Smooth muscle cell (in vitro differentiated cells): ENCODE measurements around the gene SEZ6. TPM values are rescaled to one million over a fixed set of nuclear protein-coding genes. Genes with fewer than 3 reads are reported as not detected.

Experiments used
- DNase-seq: peaks from one replicate; lab custom pipeline; 2025; ENCODE audit not compliant: unreplicated experiment; lab: John Stamatoyannopoulos, UW
- H2AFZ ChIP-seq: fragments of 200-600 bp; sonication (generic); 2 replicates; pipeline ENCODE4 v1.6.0; 2016; ENCODE audit warnings: antibody characterized with exemption, low read depth, mild to moderate bottlenecking
- H3F3A ChIP-seq: fragments of 200-600 bp; sonication (generic); 2 replicates; pipeline ENCODE4 v1.6.0; 2017; ENCODE audit warnings: antibody characterized with exemption, low read depth
- H3K27ac ChIP-seq: fragments of 200-600 bp; sonication (generic); 2 replicates; pipeline ENCODE4 v1.5.1; 2016; ENCODE audit warnings: low read depth, mild to moderate bottlenecking
- H3K27me3 ChIP-seq: fragments of 200-600 bp; sonication (generic); 2 replicates; pipeline ENCODE4 v1.6.1; 2016; ENCODE audit warnings: low read depth, mild to moderate bottlenecking
- H3K36me3 ChIP-seq: fragments of 200-600 bp; sonication (generic); 2 replicates; pipeline ENCODE4 v1.5.1; 2016; ENCODE audit warnings: low read depth
- H3K4me1 ChIP-seq: fragments of 200-600 bp; sonication (generic); 2 replicates; pipeline ENCODE4 v1.5.1; 2016; ENCODE audit warnings: low read depth
- H3K4me2 ChIP-seq: fragments of 200-600 bp; sonication (generic); 2 replicates; pipeline ENCODE4 v1.6.0; 2016; ENCODE audit warnings: mild to moderate bottlenecking
- H3K4me3 ChIP-seq: fragments of 200-600 bp; sonication (generic); 2 replicates; pipeline ENCODE4 v1.5.1; 2016; ENCODE audit warnings: mild to moderate bottlenecking
- H3K79me2 ChIP-seq: fragments of 200-600 bp; sonication (generic); 2 replicates; pipeline ENCODE4 v1.6.0; 2016; ENCODE audit warnings: low read depth, mild to moderate bottlenecking
- H3K9ac ChIP-seq: fragments of 200-600 bp; sonication (generic); 2 replicates; pipeline ENCODE4 v1.6.0; 2016; ENCODE audit warnings: low read depth
- H3K9me3 ChIP-seq: fragments of 200-600 bp; sonication (generic); replicated peaks from 2 replicates; pipeline ENCODE4 v1.5.1; 2016; ENCODE audit warnings: low read depth
- H4K20me1 ChIP-seq: fragments of 200-600 bp; sonication (generic); 2 replicates; pipeline ENCODE4 v1.6.0; 2016; ENCODE audit warnings: low read depth
- CTCF ChIP-seq: fragments of 200-600 bp; sonication (generic); IDR thresholded peaks from 2 replicates; pipeline ENCODE4 v1.5.1; 2017; ENCODE audit warnings: borderline replicate concordance, mild to moderate bottlenecking, antibody characterized with exemption; ENCODE audit not compliant: insufficient read depth, poor library complexity, severe bottlenecking
- WGBS: methylation state at CpG from one replicate; pipeline ENCODE4 v1.1.7; 2016; ENCODE audit warnings: low lambda C conversion rate; 5-methylcytosine and 5-hydroxymethylcytosine counted together
- polyA plus RNA-seq: library from polyadenylated mRNA; unstranded; fragments of >200 nt; fragmentation: Nextera tagmentation; extraction: Ambion mirVana; gene quantifications from 2 replicates; pipeline ENCODE4 v1.2.1, GENCODE V29; 2016
- total RNA-seq: library from RNA; depleted of rRNA; stranded (reverse); fragments of >200 nt; gene quantifications from 2 replicates; pipeline ENCODE4 v1.2.3, GENCODE V29; 2014

Gene SEZ6
- total and polyA plus RNA-seq, 2 experiments from 2014 or later: not detected

DNA sequence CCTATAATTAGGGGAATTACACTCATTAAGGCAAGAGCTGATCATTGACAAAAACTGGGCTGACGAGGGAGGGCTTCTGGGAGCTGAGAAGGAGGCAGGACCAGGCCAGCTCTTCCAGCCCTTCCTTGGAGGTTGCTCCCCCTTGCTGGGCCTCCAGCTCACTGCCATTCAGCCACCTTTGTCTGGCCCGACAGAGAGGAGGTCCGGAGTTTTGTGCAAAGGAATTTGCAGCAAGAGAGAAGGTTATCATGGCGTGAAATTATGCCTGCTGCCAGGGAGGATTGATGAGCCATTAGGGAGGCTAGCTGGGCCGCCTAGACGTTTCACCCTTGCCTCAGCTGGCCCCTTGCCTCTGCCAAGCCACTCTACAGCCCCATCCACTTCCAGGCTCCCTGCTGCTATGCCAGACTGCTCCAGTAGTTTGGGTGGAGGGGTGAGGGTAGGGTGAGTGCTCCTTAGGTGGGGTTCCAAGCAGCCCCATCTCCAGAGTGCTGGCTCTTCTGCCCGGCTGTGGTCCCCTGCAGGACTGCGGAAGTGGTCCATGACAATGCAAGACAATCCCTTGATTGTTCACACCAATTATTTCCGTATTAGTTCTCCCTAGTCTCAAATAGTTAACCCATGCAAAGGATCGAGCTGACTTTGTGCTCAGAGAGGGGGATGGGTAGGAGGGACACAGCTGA is 37.5 kb downstream of the SEZ6 start:
- TF ChIP-seq CTCF: no peak
- Histone ChIP-seq H2AFZ (no peak overlapping the region), H3K79me2 (no peaks in the 10 kb centered on the region), H3K27ac (no peak overlapping the region), H3K9me3 (no peaks in the 10 kb centered on the region), H3K9ac (no peak overlapping the region), H3K4me2 (no peak overlapping the region), H3K4me1 (peaks cover 7% of the 10 kb centered on the region), H3K27me3 (peaks cover 8% of the 10 kb centered on the region), H4K20me1 (no peaks in the 10 kb centered on the region), H3F3A (no peaks in the 10 kb centered on the region), H3K4me3 (no peak overlapping the region), H3K36me3 (no peaks in the 10 kb centered on the region)
- WGBS: 49% methylated on average over 10 of the region's 10 CpGs
- no peak for DNase-seq

- no peak overlapping the region for H3K4me2 ChIP-seq
- no peak for DNase-seq
- no peaks in the 10 kb centered on the region for H3K36me3 ChIP-seq
- no peak overlapping the region for H2AFZ ChIP-seq
- no peak for TF ChIP-seq CTCF
- no peak overlapping the region for H3K9ac ChIP-seq
- 69% methylated on average over 7 of the region's 7 CpGs for WGBS
- H3K4me3 ChIP-seq: no peak overlapping the region
- H3K4me1 ChIP-seq: peaks cover 7% of the 10 kb centered on the region
- no peaks in the 10 kb centered on the region for H3K79me2 ChIP-seq
- peaks cover 8% of the 10 kb centered on the region for H3K27me3 ChIP-seq
- H3K9me3 ChIP-seq: no peaks in the 10 kb centered on the region
- H4K20me1 ChIP-seq: no peaks in the 10 kb centered on the region
- no peak overlapping the region for H3K27ac ChIP-seq
- no peaks in the 10 kb centered on the region for H3F3A ChIP-seq
Observed at GRCh38 chr17:28967221-28968135, 38.4 kb downstream of the SEZ6 start.

DNA sequence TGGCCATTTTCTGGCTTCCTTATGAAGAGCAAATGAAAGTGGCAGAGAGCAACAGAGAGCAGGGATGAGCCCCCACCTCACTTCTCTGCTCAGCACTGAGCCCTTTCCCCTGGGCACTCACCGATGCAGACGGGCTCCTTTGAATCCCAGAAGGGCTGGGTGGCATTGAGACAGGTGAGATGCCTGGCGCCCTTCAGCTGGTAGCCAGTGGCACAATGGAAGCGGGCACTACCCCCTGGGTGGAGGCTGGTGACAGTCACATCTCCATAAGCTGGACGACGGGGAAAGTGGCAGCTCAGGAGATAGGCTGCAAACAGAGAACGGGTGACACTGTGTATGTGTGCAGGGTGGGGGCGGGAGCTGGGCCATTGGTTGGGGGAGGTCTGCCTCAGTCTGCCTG is 42.0 kb downstream of the SEZ6 start:
- no peaks in the 10 kb centered on the region for H4K20me1 ChIP-seq
- H3K36me3 ChIP-seq: no peaks in the 10 kb centered on the region
- no peak overlapping the region for H3K27ac ChIP-seq
- no peaks in the 10 kb centered on the region for H3F3A ChIP-seq
- H2AFZ ChIP-seq: no peak overlapping the region
- peaks cover 14% of the 10 kb centered on the region for H3K27me3 ChIP-seq
- peaks cover 7% of the 10 kb centered on the region for H3K4me1 ChIP-seq
- no peak for TF ChIP-seq CTCF
- H3K79me2 ChIP-seq: no peaks in the 10 kb centered on the region
- DNase-seq: no peak
- WGBS: 84% methylated on average over 8 of the region's 8 CpGs
- no peak overlapping the region for H3K4me3 ChIP-seq
- no peak overlapping the region for H3K9ac ChIP-seq
- no peak overlapping the region for H3K4me2 ChIP-seq
- H3K9me3 ChIP-seq: no peaks in the 10 kb centered on the region
